HepG2 (cell line): ENCODE measurements around the gene MEIS1. TPM values are rescaled to one million over a fixed set of nuclear protein-coding genes. Genes with fewer than 3 reads are reported as not detected.

Experiments used
- ATAC-seq: fragments of 200-7000 bp; cut with Tn5 transposase; 3 replicates; pipeline ENCODE4 v1.9.1; 2020; ENCODE audit warnings: mild to moderate bottlenecking, moderate library complexity
- BruUV-seq: library from RNA; stranded (reverse); fragments of 400-500 nt; replicated peaks from 2 replicates; lab custom pipeline; 2021; lab: Mats Ljungman, UMichigan
- CTCF ChIA-PET: fragments of 300-600 bp; formaldehyde crosslinking; extraction: SDS; loops from one replicate; lab custom pipeline; 2021; ENCODE audit warnings: low total read pairs, inconsistent platforms, low intra/inter-chr PET ratio; lab: Yijun Ruan, JAX
- POLR2A ChIA-PET: fragments of 350-600 bp; sonication (Branson Sonifier 250); formaldehyde crosslinking; loops from one replicate; lab custom pipeline; 2020; ENCODE audit warnings: antibody characterized with exemption, inconsistent platforms; lab: Yijun Ruan, JAX
- DNase-seq: peaks from one replicate; pipeline ENCODE4 v3.0.0-alpha.2; 2015; ENCODE audit warnings: low spot score
- FAIRE-seq: peaks from 3 replicates; lab custom pipeline; 2011; peaks lifted over from hg19 to GRCh38; lab: Jason Lieb, UNC
- H2AFZ ChIP-seq: one replicate; pipeline ENCODE4 v1.6.1; 2011; ENCODE audit warnings: low read length, inconsistent platforms
- H3K27ac ChIP-seq: fragments of 300-600 bp; 3 replicates; pipeline ENCODE4 v1.8.0; 2011; ENCODE audit warnings: mixed run types, mild to moderate bottlenecking, mixed read lengths, low read length, inconsistent platforms; ENCODE audit not compliant: insufficient read depth; ENCODE audit errors: extremely low read length
- H3K27me3 ChIP-seq, 2 experiments: fragments of 200-600 bp in 1 of 2; 2 replicates in 1 of 2; 3 replicates in 1 of 2; pipeline versions ENCODE4 v1.6.0 to v1.8.0; 2011; ENCODE audit warnings: low read length in 2 of 2, mild to moderate bottlenecking in 2 of 2, moderate library complexity in 2 of 2, inconsistent platforms in 1 of 2; ENCODE audit not compliant: insufficient read depth in 2 of 2, control insufficient read depth in 1 of 2
- H3K36me3 ChIP-seq, 2 experiments: fragments of 200-600 bp in 1 of 2; replicated peaks in 1 of 2; 2 replicates in 1 of 2; 3 replicates in 1 of 2; pipeline versions ENCODE4 v1.5.1 to v1.8.0; 2011; ENCODE audit warnings: low read length in 2 of 2, inconsistent platforms in 1 of 2; ENCODE audit not compliant: insufficient read depth in 2 of 2, control insufficient read depth in 1 of 2
- H3K4me1 ChIP-seq: 2 replicates; pipeline ENCODE4 v1.5.1; 2012; ENCODE audit warnings: low read length, inconsistent platforms; ENCODE audit not compliant: insufficient read depth
- H3K4me2 ChIP-seq: 2 replicates; pipeline ENCODE4 v1.6.0; 2011; ENCODE audit warnings: low read depth, low read length, inconsistent platforms
- H3K4me3 ChIP-seq, 3 experiments: fragments of 200-600 bp in 1 of 3; sonication (generic), shearing (Covaris generic) in 1 of 3; replicated peaks in 1 of 3; 2 replicates each; pipeline ENCODE4 v1.5.1; 2011 to 2016; ENCODE audit warnings: low read length in 3 of 3, inconsistent platforms in 2 of 3, low read depth in 2 of 3, mild to moderate bottlenecking in 2 of 3, control low read depth in 1 of 3, mixed read lengths in 1 of 3; ENCODE audit not compliant: insufficient read depth in 1 of 3
- H3K79me2 ChIP-seq: one replicate; pipeline ENCODE4 v1.6.1; 2011; ENCODE audit warnings: low read length, inconsistent platforms; ENCODE audit not compliant: insufficient read depth
- H3K9ac ChIP-seq: 2 replicates; pipeline ENCODE4 v1.6.0; 2011; ENCODE audit warnings: mild to moderate bottlenecking, low read depth, low read length, inconsistent platforms; ENCODE audit not compliant: insufficient read depth
- H3K9me3 ChIP-seq: 2 replicates; pipeline ENCODE4 v1.5.1; 2012; ENCODE audit warnings: mild to moderate bottlenecking, low read length
- H4K20me1 ChIP-seq: 2 replicates; pipeline ENCODE4 v1.6.0; 2011; ENCODE audit warnings: inconsistent platforms, mild to moderate bottlenecking, low read length, moderate library complexity; ENCODE audit not compliant: insufficient read depth
- ATM ChIP-seq: fragments of 450-650 bp; IDR thresholded peaks from 2 replicates; pipeline ENCODE4 v1.7.1; 2017; ENCODE audit warnings: mild to moderate bottlenecking, borderline replicate concordance
- CCAR2 ChIP-seq: fragments of 200-400 bp; formaldehyde crosslinking; optimal IDR thresholded peaks from 2 replicates; pipeline ENCODE3; 2018; ENCODE audit warnings: low read depth, mild to moderate bottlenecking, low read length, moderate library complexity
- MAFK ChIP-seq, 2 experiments: IDR thresholded peaks in 1 of 2; conservative IDR thresholded peaks in 1 of 2; 2 replicates each; pipeline ENCODE4 v1.6.1; 2011; ENCODE audit warnings: improper control_type of control experiment in 2 of 2, low read length in 2 of 2
- SMARCE1 ChIP-seq: fragments of 450-650 bp; IDR thresholded peaks from 2 replicates; pipeline ENCODE4 v1.6.1; 2017; ENCODE audit warnings: borderline replicate concordance
- SOX13 ChIP-seq, 3 experiments: fragments of 450-650 bp in 1 of 3; sonication (generic) in 1 of 3; formaldehyde crosslinking in 1 of 3; IDR thresholded peaks in 2 of 3; conservative IDR thresholded peaks in 1 of 3; 2 replicates each; pipeline versions ENCODE4 v1.5.0 to v1.6.1; 2016 to 2020; ENCODE audit warnings: antibody characterized with exemption in 1 of 3, mild to moderate bottlenecking in 1 of 3, missing compliant biosample characterization in 1 of 3, missing genetic modification reagents in 1 of 3, moderate library complexity in 1 of 3
- WGBS: methylation state at CpG from one replicate; pipeline ENCODE4 v1.1.6; 2017; ENCODE audit warnings: low lambda C conversion rate; 5-methylcytosine and 5-hydroxymethylcytosine counted together
- in situ Hi-C: cut with HindIII; loops from 2 replicates; pipeline ENCODE4 v1.10.0; 2017; ENCODE audit warnings: low pct_unique_long_range_greater_than_20kb; ENCODE audit not compliant: extremely low pct_ligation_motif_present
- intact Hi-C: fragments of 100-400 bp; cut with micrococcal nuclease; formaldehyde crosslinking; loops from one replicate; pipeline ENCODE4 v1.10.0; 2022; ENCODE audit not compliant: unreplicated experiment
- polyA plus RNA-seq, 8 experiments: library from polyadenylated mRNA; depleted of rRNA in 3 of 8; stranded (reverse) in 7 of 8; unstranded in 1 of 8; fragments of >200 nt; fragmentation: Illumina TruSeq in 4 of 8; extraction: Trizol in 4 of 8; gene quantifications; 2 replicates each; pipeline versions ENCODE4 v1.2.1 to v1.2.3, GENCODE V29; 2011 to 2016; ENCODE audit warnings: low read depth in 4 of 8, missing spikeins in 1 of 8, mixed read lengths in 1 of 8; ENCODE audit not compliant: insufficient read depth in 1 of 8
- total RNA-seq, 5 experiments: library from RNA; depleted of rRNA; stranded (reverse); fragments of >200 nt; fragmentation: Illumina TruSeq; extraction: Trizol; gene quantifications; 2 replicates each; pipeline ENCODE4 v1.2.3, GENCODE V29; 2016; ENCODE audit warnings: low read depth in 1 of 5

MEIS1 gene
- total and polyA plus RNA-seq, 2 of the 13 experiments (the other 11 are each of a cell fraction or from before 2014, with no cell fraction given), result 3.8 to 6.0 TPM

DNA sequence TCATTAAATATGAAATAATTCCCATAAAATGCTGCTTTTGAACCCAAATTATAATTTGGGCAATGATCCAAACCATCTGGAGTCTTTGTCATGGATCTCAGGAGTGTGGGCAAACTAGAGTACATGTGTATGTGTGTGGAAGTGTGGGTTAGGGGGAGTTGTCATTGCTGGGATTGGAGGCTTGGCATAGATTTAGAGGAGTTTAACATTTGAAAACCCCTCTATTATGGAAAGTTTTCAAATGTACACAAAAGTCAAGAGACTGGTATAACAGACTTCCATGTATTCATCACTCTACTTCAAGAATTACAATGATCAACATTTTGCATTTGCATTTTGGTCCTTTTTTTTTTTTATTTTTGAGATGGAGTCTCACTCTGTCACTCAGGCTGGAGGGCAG is 159.1 kb downstream of the MEIS1 start:
- H3K79me2 ChIP-seq, result no peaks in the 10 kb centered on the region
- H3K27ac ChIP-seq, result no peak overlapping the region
- in situ Hi-C loops (loop anchor here (25.0 kb wide), 2 partner anchors 957 to 1243 kb away; no protein-coding TSS in a partner anchor), intact Hi-C loops (no loop called here)
- DNase-seq (no peak), ATAC-seq (no peak), FAIRE-seq (no peak)
- no peak overlapping the region for H2AFZ ChIP-seq
- H3K4me1 ChIP-seq, result no peaks in the 10 kb centered on the region
- H3K9me3 ChIP-seq, result no peaks in the 10 kb centered on the region
- no peak overlapping the region for H3K9ac ChIP-seq
- no peaks in the 10 kb centered on the region; a peak in 1 of 5 replicates for H3K27me3 ChIP-seq
- POLR2A ChIA-PET, result no interaction called here
- H3K36me3 ChIP-seq, result no peaks in the 10 kb centered on the region
- no TSS peak for BruUV-seq
- TF ChIP-seq SOX13 (IDR thresholded peaks at IDR 0.05) (no peak), SOX13 (CRISPR knock-in tag; conservative IDR thresholded peaks at IDR 0.05 in 1 of 2, IDR thresholded peaks at IDR 0.05 in 1 of 2) (no peak), CCAR2 (no peak)
- TF ChIP-seq, all 625 proteins: peak for 0
- Histone ChIP-seq H3K4me3 (no peak overlapping the region), H3K4me2 (no peak overlapping the region), H4K20me1 (no peaks in the 10 kb centered on the region)
- CTCF ChIA-PET, result no interaction called here

DNA sequence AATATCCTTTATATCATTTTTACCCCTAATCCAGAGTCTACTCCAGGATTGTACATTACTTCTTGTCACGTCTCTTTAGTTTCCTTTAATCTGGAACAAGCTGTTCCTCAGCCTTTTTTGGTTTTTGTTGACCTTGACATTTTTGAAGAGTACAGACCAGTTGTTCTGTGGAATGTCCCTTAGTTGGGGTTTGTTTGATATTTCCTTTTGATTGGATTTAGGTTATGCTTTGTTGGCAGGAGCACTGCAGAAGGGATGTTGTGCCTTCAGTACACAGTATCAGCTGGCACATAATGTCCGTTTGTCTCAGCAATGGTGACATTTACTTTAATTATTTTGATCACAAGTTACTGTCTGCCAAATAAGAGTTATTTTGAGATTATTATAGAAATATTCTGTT is 160.6 kb downstream of the MEIS1 start:
- Histone ChIP-seq H4K20me1 (no peaks in the 10 kb centered on the region), H3K27me3 (no peaks in the 10 kb centered on the region; a peak in 1 of 5 replicates), H3K4me3 (no peak overlapping the region), H3K27ac (no peak overlapping the region), H3K9ac (no peak overlapping the region), H3K9me3 (no peaks in the 10 kb centered on the region), H2AFZ (no peak overlapping the region), H3K4me2 (no peak overlapping the region), H3K36me3 (no peaks in the 10 kb centered on the region), H3K79me2 (no peaks in the 10 kb centered on the region), H3K4me1 (no peaks in the 10 kb centered on the region)
- 8% methylated on average over 2 of the region's 2 CpGs for WGBS
- no TSS peak for BruUV-seq
- ATAC-seq (no peak), FAIRE-seq (no peak), DNase-seq (no peak)
- TF ChIP-seq ATM (no peak), SMARCE1 (no peak), MAFK (conservative IDR thresholded peaks at IDR 0.05 in 1 of 2, IDR thresholded peaks at IDR 0.05 in 1 of 2; ENCODE audit: low read length in 2 of 2) (0 out of 4 replicates have a peak, but pooled peaks of 1 of the 2 experiments have one; percentile 29)
- in situ Hi-C loops, result loop anchor here (25.0 kb wide), 2 partner anchors 958 to 1242 kb away; no protein-coding TSS in a partner anchor
- ChIA-PET CTCF (no interaction called here), POLR2A (no interaction called here)
- intact Hi-C loops, result no loop called here
